ENCODE results near the gene NAIF1.
A peak's percentile ranks its signal among the peaks of the same experiment; 100 is the strongest.

NAIF1 gene

DNA sequence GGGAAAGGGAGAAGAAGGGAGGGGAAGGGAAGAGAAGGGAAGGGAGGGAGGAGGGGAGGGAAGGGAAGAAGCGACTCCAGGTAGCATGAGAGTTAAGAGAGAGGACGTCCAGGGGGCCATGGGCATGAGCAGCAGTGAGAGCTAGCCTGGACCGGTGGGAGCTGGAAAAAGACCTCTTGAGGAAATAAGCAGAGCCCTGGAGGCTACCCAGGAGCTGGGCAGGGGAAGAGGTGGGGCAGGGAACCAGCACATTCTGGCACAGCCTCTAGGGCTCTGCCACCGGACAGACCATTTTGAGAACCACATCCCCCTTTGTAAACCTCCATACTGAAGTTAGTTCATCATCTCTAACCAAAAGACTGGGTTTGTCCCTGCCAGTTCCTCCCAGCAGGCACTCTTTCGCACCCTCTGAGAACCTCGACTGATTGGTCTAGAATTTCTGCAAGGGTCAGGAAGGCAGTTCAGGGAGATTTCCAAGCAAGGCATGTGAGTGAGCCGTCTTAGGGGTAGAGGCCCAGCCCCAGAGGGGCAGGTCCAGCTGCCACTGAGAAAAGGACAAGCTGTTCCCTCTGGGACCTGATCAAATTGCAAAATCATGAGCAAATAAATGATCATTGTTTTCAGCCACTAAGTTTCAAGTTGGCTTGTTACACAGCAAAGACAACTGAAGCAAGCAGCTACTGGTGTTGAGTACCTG is 11.6 kb downstream of the NAIF1 start:
- peak overlapping the region; percentile 74 for H2AFZ ChIP-seq (ENCODE audit: low read length)
- peak overlapping the region; percentile 67 for H3K23ac ChIP-seq (ENCODE audit: low read depth, low read length, poor library complexity)
- WGBS, 2 donors (ENCODE audit: extremely low coverage in 2 of 2, insufficient read length in 2 of 2, insufficient replicate concordance in 1 of 2) = no CpG with 5 or more reads among the region's 7 CpGs
- H3K4me1 ChIP-seq (ENCODE audit: control insufficient read depth in 2 of 2, insufficient read depth in 1 of 2, low read depth in 1 of 2, low read length in 2 of 2) = peaks cover 12 to 18% of the 10 kb centered on the region in 2 donors
- H4K8ac ChIP-seq (ENCODE audit: low read depth, low read length) = no peak overlapping the region
- no peak overlapping the region for H3K4me2 ChIP-seq (ENCODE audit: insufficient read depth, low read length, poor library complexity, severe bottlenecking)
- H3K27ac ChIP-seq (replicated peaks; ENCODE audit: low read length) = no peak overlapping the region
- no peak overlapping the region for H3K4ac ChIP-seq (ENCODE audit: low read length)
- H3K36me3 ChIP-seq (replicated peaks in 1 of 2; ENCODE audit: control insufficient read depth in 2 of 2, insufficient read depth in 2 of 2, low read length in 2 of 2) = no peaks in the 10 kb centered on the region
- no peaks in the 10 kb centered on the region for H3K79me1 ChIP-seq (ENCODE audit: low read depth, low read length)
- H4K91ac ChIP-seq (ENCODE audit: low read depth, low read length, poor library complexity) = no peak overlapping the region
- H3K27me3 ChIP-seq (ENCODE audit: control insufficient read depth in 3 of 3, insufficient read depth in 3 of 3, low read depth in 1 of 3, low read length in 3 of 3) = peaks cover 0 to 4% (median 0%) of the 10 kb centered on the region in 3 experiments
- H3K18ac ChIP-seq (ENCODE audit: low read length) = peak overlapping the region; percentile 81
- peak overlapping the region; percentile 27 for H2BK15ac ChIP-seq (ENCODE audit: low read length)
- H3K9me3 ChIP-seq (replicated peaks in 1 of 2; ENCODE audit: control insufficient read depth in 2 of 2, insufficient read depth in 1 of 2, low read depth in 1 of 2, low read length in 2 of 2) = no peaks in the 10 kb centered on the region
- no peak overlapping the region for H2BK120ac ChIP-seq (ENCODE audit: low read depth, low read length)
- peak overlapping the region; percentile 33 for H2AK5ac ChIP-seq (ENCODE audit: low read depth, low read length)
- no peak overlapping the region for H3K4me3 ChIP-seq (ENCODE audit: low read length in 2 of 2)
- H2BK12ac ChIP-seq (ENCODE audit: low read length) = no peak overlapping the region
- DNase-seq (ENCODE audit: low spot score) = no peak
- H3K9ac ChIP-seq (ENCODE audit: low read depth, low read length, poor library complexity) = no peak overlapping the region
- no peak overlapping the region for H3K14ac ChIP-seq (ENCODE audit: low read length)
- no peak overlapping the region for H2BK5ac ChIP-seq (ENCODE audit: low read length)

DNA sequence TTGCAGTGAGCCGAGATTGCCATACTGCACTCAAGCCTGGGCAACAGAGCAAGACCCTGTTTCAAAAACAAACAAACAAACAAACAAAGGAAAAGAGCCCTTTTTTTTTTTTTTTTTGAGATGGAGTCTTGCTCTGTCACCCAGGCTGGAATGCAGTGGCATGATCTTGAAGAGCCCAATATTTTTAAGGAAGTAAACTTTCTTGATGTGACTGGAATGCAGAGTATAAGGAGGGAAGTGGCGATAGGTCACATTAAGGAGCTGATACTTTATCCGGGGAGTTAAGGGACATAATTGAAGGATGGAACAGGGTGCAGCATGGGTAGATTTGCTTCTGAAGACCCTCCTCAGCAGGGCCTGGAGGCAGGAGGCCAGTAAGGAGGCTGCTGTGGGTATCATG is 13.0 kb downstream of the NAIF1 start:
- no peak for DNase-seq (ENCODE audit: low spot score)
- H3K14ac ChIP-seq (ENCODE audit: low read length) = no peak overlapping the region
- no peak overlapping the region for H2AFZ ChIP-seq (ENCODE audit: low read length)
- H3K9me3 ChIP-seq (replicated peaks in 1 of 2; ENCODE audit: control insufficient read depth in 2 of 2, insufficient read depth in 1 of 2, low read depth in 1 of 2, low read length in 2 of 2) = no peaks in the 10 kb centered on the region
- no peak overlapping the region for H3K18ac ChIP-seq (ENCODE audit: low read length)
- H2BK12ac ChIP-seq (ENCODE audit: low read length) = no peak overlapping the region
- no peak overlapping the region for H3K4ac ChIP-seq (ENCODE audit: low read length)
- no peak overlapping the region for H3K9ac ChIP-seq (ENCODE audit: low read depth, low read length, poor library complexity)
- no CpG with 5 or more reads among the region's 3 CpGs for WGBS, 2 donors (ENCODE audit: extremely low coverage in 2 of 2, insufficient read length in 2 of 2, insufficient replicate concordance in 1 of 2)
- H3K36me3 ChIP-seq (replicated peaks in 1 of 2; ENCODE audit: control insufficient read depth in 2 of 2, insufficient read depth in 2 of 2, low read length in 2 of 2) = no peaks in the 10 kb centered on the region
- H3K79me1 ChIP-seq (ENCODE audit: low read depth, low read length) = no peaks in the 10 kb centered on the region
- no peak overlapping the region for H2BK120ac ChIP-seq (ENCODE audit: low read depth, low read length)
- H3K23ac ChIP-seq (ENCODE audit: low read depth, low read length, poor library complexity) = no peak overlapping the region
- H3K4me3 ChIP-seq (ENCODE audit: low read length in 2 of 2) = no peak overlapping the region
- H3K4me2 ChIP-seq (ENCODE audit: insufficient read depth, low read length, poor library complexity, severe bottlenecking) = no peak overlapping the region
- H3K27me3 ChIP-seq (ENCODE audit: control insufficient read depth in 3 of 3, insufficient read depth in 3 of 3, low read depth in 1 of 3, low read length in 3 of 3) = peaks cover 0 to 4% (median 0%) of the 10 kb centered on the region in 3 experiments
- no peak overlapping the region for H4K91ac ChIP-seq (ENCODE audit: low read depth, low read length, poor library complexity)
- H2BK15ac ChIP-seq (ENCODE audit: low read length) = peak overlapping the region; percentile 5
- no peak overlapping the region for H4K8ac ChIP-seq (ENCODE audit: low read depth, low read length)
- H3K4me1 ChIP-seq (ENCODE audit: control insufficient read depth in 2 of 2, insufficient read depth in 1 of 2, low read depth in 1 of 2, low read length in 2 of 2) = peaks cover 12 to 18% of the 10 kb centered on the region in 2 donors
- H2AK5ac ChIP-seq (ENCODE audit: low read depth, low read length) = no peak overlapping the region
- H3K27ac ChIP-seq (replicated peaks; ENCODE audit: low read length) = no peak overlapping the region
- H2BK5ac ChIP-seq (ENCODE audit: low read length) = no peak overlapping the region

DNA sequence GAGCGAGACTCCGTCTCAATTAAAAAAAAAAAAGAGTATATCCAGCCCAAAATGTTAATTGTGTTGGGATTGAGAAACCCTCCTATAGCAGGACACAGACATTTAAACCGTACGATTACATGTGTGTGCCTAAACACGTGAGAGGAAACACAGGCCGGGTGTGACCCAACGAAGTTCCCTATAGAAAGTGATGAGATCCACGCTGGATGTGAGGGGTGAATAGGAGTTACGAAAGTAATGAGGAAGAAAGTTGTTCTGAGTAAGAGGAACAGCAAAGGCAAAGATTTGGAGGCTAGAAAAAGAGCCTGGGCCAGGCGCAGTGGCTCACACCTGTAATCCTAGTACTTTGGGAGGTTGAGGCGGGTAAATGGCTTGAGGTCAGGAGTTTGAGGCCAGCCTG is 13.6 kb downstream of the NAIF1 start:
- no peaks in the 10 kb centered on the region for H3K79me1 ChIP-seq (ENCODE audit: low read depth, low read length)
- no peak overlapping the region for H2AFZ ChIP-seq (ENCODE audit: low read length)
- H3K27ac ChIP-seq (replicated peaks; ENCODE audit: low read length) = no peak overlapping the region
- peaks cover 0 to 4% (median 0%) of the 10 kb centered on the region in 3 experiments for H3K27me3 ChIP-seq (ENCODE audit: control insufficient read depth in 3 of 3, insufficient read depth in 3 of 3, low read depth in 1 of 3, low read length in 3 of 3)
- peaks cover 12 to 18% of the 10 kb centered on the region in 2 donors for H3K4me1 ChIP-seq (ENCODE audit: control insufficient read depth in 2 of 2, insufficient read depth in 1 of 2, low read depth in 1 of 2, low read length in 2 of 2)
- no peak overlapping the region for H3K18ac ChIP-seq (ENCODE audit: low read length)
- H2BK12ac ChIP-seq (ENCODE audit: low read length) = no peak overlapping the region
- H4K8ac ChIP-seq (ENCODE audit: low read depth, low read length) = no peak overlapping the region
- H3K4me3 ChIP-seq (ENCODE audit: low read length in 2 of 2) = no peak overlapping the region
- no peak overlapping the region for H4K91ac ChIP-seq (ENCODE audit: low read depth, low read length, poor library complexity)
- H2BK120ac ChIP-seq (ENCODE audit: low read depth, low read length) = no peak overlapping the region
- no peak for DNase-seq (ENCODE audit: low spot score)
- no peak overlapping the region for H3K23ac ChIP-seq (ENCODE audit: low read depth, low read length, poor library complexity)
- H3K9ac ChIP-seq (ENCODE audit: low read depth, low read length, poor library complexity) = no peak overlapping the region
- no peak overlapping the region for H3K14ac ChIP-seq (ENCODE audit: low read length)
- 100% methylated on average over 1 of the region's 11 CpGs; no CpG with 5 or more reads in 1 of the 2 donors for WGBS, 2 donors (ENCODE audit: extremely low coverage in 2 of 2, insufficient read length in 2 of 2, insufficient replicate concordance in 1 of 2)
- no peaks in the 10 kb centered on the region for H3K36me3 ChIP-seq (replicated peaks in 1 of 2; ENCODE audit: control insufficient read depth in 2 of 2, insufficient read depth in 2 of 2, low read length in 2 of 2)
- H2BK5ac ChIP-seq (ENCODE audit: low read length) = no peak overlapping the region
- H3K4ac ChIP-seq (ENCODE audit: low read length) = no peak overlapping the region
- H3K9me3 ChIP-seq (replicated peaks in 1 of 2; ENCODE audit: control insufficient read depth in 2 of 2, insufficient read depth in 1 of 2, low read depth in 1 of 2, low read length in 2 of 2) = no peaks in the 10 kb centered on the region
- no peak overlapping the region for H2AK5ac ChIP-seq (ENCODE audit: low read depth, low read length)
- no peak overlapping the region for H3K4me2 ChIP-seq (ENCODE audit: insufficient read depth, low read length, poor library complexity, severe bottlenecking)
- H2BK15ac ChIP-seq (ENCODE audit: low read length) = no peak overlapping the region

DNA sequence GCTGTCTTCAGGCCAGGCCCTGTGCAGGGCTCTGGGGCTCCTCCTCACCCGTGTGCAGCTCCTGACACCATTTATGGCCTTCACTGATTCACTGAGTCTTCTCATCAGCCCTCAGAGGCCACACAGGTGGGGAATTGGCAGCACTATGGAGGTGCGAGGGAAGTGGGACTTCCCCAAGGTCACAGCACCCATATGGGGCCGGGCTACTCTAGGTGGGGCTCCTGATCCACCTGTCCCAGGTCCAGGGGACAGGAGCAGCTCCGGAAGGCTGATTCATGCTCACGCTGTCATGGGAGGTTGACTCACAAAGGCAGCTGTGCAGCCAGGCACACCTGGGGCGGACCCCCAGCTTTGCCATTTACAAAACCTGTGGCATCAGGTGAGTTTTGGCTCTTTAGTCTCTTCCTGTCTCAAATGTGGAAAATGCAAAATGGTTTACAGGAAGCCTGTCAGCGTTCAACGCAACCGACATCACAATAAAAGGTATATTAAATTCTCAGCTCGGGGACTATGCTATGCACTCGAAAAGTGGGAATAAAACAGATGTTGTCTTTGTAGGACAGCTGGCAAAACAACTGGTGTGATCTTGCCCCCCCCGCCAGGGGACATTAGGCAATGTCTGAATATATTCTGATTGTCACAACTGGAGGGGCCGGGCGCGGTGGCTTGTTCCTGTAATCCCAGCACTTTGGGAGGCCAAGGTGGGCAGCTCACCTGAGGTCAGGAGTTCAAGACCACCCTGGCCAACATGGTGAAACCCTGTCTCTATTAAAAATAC is 15.0 kb downstream of the NAIF1 start:
- Histone ChIP-seq H4K8ac (ENCODE audit: low read depth, low read length) (no peak overlapping the region), H3K4me3 (ENCODE audit: low read length in 2 of 2) (no peak overlapping the region), H2BK15ac (ENCODE audit: low read length) (peak overlapping the region; percentile 87), H4K91ac (ENCODE audit: low read depth, low read length, poor library complexity) (no peak overlapping the region), H3K36me3 (replicated peaks in 1 of 2; ENCODE audit: control insufficient read depth in 2 of 2, insufficient read depth in 2 of 2, low read length in 2 of 2) (no peaks in the 10 kb centered on the region), H3K9me3 (replicated peaks in 1 of 2; ENCODE audit: control insufficient read depth in 2 of 2, insufficient read depth in 1 of 2, low read depth in 1 of 2, low read length in 2 of 2) (no peaks in the 10 kb centered on the region), H3K23ac (ENCODE audit: low read depth, low read length, poor library complexity) (peak overlapping the region; percentile 43), H3K27ac (replicated peaks; ENCODE audit: low read length) (no peak overlapping the region), H2AK5ac (ENCODE audit: low read depth, low read length) (peak overlapping the region; percentile 60), H3K18ac (ENCODE audit: low read length) (peak overlapping the region; percentile 27), H2BK12ac (ENCODE audit: low read length) (no peak overlapping the region), H2BK5ac (ENCODE audit: low read length) (no peak overlapping the region), H3K79me1 (ENCODE audit: low read depth, low read length) (no peaks in the 10 kb centered on the region), H3K4ac (ENCODE audit: low read length) (no peak overlapping the region), H3K9ac (ENCODE audit: low read depth, low read length, poor library complexity) (no peak overlapping the region), H3K4me1 (ENCODE audit: control insufficient read depth in 2 of 2, insufficient read depth in 1 of 2, low read depth in 1 of 2, low read length in 2 of 2) (peaks cover 12 to 17% of the 10 kb centered on the region in 2 donors), H3K14ac (ENCODE audit: low read length) (no peak overlapping the region), H2BK120ac (ENCODE audit: low read depth, low read length) (no peak overlapping the region), H2AFZ (ENCODE audit: low read length) (no peak overlapping the region), H3K4me2 (ENCODE audit: insufficient read depth, low read length, poor library complexity, severe bottlenecking) (no peak overlapping the region), H3K27me3 (ENCODE audit: control insufficient read depth in 3 of 3, insufficient read depth in 3 of 3, low read depth in 1 of 3, low read length in 3 of 3) (peaks cover 0 to 4% (median 0%) of the 10 kb centered on the region in 3 experiments)
- DNase-seq (ENCODE audit: low spot score) = no peak
- WGBS, 2 donors (ENCODE audit: extremely low coverage in 2 of 2, insufficient read length in 2 of 2, insufficient replicate concordance in 1 of 2) = no CpG with 5 or more reads among the region's 15 CpGs

Measured in neuronal stem cell (in vitro differentiated cells).